Stimulated activated naive CD4-positive, alpha-beta T cell treated with Interleukin-2 at 50 U/mL for 16 hours (primary cell): Measurements from ENCODE around the gene MAEA.
A peak's percentile ranks its signal among the peaks of the same experiment; 100 is the strongest.

Experiments
- DNase-seq: peaks from one replicate; lab custom pipeline; 2025; lab: John Stamatoyannopoulos, UW

MAEA gene

DNA sequence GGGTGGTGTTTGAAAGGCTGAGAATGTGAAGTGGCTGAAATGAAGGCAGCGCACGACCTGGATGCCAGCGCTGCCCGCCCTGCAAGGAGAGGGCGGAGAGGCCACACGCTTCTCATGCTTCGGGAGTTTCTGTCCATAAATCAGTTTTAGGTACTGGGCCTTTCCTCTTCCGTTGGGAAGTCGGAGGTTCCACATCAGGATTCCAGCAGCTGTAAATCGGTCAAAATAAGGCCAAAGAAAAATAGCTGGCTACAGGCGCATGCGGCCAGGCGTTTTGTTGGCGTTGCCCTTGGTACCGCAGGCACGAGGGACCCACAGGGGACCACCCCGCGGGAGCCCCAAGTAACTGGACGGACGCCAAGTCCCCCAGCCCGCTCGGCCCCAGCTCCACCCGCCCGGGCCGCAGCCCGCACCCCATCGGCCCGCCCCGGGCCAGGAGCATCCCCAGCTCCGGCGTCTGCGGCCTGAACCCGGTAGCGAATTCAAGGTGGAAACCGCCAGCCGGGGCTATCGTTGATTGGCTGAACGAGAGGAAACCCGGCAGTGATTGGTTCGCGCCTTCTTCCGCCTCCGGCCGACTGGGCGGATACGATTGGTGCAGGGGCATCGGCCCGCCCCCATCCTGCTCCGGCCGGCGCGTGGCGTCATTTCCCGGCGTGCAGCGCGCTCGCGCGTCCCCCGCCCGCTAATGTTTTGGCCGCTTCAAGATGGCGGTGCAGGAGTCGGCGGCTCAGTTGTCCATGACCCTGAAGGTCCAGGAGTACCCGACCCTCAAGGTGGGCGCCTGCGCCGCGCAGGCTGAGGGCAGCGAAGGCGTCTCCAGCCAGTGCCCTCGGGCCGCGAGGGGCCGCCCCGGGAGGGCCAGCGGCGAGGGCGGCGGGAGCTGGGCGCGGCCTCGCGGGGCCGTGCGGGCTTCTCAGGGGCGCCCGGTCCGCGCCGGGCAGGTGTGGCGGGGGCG is at the start of gene MAEA:
MAEA (plus strand) TSS at position 685 of the 958 bp plus-strand sequence; CDS start at position 708, 23 bp downstream.
- peak; percentile 98 for DNase-seq

DNA sequence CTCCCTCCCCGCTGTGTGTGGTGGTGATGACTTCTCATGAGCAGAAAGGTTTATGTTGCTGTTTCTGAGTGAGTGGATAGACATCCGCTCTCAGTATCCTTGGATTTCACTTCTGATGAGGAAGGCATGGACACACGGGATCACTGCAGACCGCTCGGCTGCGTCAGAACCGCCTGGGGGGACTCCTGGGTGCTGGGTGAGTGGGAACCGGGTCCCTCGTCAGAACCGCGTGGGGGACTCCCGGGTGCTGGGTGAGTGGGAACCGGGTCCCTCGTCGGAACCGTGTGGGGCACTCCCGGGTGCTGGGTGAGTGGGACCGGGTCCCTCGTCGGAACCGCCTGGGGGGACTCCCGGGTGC is 49.8 kb upstream of the MAEA start:
- DNase-seq, result no peak

DNA sequence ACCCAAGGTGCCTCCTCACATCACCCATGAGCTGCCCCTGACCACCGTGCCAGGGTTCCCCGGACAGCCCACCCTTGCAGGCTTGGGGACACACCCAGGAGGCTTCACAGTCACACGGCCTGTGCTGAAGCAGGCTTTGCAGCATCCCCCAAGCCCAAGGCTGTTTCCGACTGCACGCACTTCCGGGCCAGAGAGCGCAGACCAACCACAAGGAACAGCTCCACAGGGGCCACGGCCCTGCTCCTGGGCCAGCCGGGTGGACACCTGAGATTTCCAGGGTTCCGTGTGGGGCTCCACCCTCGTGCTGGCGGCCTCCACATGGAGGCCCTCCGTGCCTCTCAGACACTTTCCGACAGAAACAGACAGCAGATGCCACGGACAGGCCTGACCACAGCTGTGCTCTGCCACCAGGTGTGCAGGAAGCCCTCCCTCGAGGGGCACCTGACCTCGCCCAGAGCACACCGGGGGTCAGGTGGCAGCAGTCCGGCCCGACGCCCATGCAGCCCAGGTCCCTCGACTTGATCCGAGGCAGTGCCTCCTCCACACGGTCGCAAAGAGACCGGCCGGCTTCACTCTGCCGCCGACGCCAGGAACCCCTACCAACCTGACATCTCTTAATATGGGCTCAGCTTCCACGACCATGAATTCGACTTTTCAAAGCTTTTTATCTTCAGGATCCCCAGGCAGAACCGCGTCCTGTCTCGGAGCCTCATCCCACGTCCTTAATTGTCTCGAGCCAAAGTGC is 48.8 kb upstream of the MAEA start:
- no peak for DNase-seq

DNA sequence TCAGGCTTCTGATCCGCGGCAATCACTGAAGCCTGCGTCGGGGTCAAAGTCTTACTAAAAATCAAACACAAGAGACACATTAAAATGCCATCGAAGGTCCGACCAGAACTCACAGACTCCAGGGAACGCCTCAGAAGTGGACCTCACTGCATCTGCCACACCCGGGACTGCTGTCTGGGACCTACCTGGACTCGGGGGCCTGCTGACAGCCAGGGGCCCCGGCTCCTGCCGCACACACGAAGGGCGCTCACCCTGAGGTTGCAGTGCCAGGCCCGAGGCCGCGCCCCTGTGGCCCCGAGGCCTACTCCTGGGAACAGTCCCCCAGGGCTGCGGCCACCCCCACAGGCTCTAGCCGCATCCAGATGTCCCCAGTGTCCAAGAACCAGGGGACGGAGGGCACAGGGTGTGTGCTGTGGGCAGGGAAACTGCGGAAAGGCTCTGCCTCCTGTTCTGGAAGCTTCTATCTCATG is 48.2 kb upstream of the MAEA start:
- no peak for DNase-seq

DNA sequence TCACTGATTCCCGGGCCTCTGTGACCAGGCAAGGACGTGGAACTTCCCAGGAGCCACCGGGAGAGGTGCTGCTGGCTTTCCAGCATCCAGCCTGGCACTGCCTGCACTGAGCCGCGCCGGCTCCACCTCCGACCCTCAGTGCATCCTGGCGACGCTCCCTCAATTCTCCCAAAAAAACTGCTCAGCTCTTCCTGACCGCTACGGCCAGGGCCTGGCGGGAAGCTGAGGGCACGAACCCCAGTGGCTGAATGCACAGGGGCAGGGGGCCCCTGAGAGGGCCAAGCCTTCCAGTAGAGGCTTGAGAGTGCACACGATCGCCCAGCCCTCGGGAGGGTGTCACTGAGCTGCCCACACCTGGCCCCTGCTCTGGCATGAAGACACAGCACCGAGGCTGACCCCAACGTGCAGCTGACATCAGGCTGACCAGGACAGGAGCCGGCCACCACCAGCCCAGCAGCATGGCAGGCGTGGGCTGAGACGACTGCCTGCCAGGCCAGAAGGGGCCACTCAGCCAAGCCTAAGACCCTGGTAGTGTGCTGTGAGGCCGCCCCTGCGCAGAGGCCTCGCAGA is 47.7 kb upstream of the MAEA start:
- no peak for DNase-seq

DNA sequence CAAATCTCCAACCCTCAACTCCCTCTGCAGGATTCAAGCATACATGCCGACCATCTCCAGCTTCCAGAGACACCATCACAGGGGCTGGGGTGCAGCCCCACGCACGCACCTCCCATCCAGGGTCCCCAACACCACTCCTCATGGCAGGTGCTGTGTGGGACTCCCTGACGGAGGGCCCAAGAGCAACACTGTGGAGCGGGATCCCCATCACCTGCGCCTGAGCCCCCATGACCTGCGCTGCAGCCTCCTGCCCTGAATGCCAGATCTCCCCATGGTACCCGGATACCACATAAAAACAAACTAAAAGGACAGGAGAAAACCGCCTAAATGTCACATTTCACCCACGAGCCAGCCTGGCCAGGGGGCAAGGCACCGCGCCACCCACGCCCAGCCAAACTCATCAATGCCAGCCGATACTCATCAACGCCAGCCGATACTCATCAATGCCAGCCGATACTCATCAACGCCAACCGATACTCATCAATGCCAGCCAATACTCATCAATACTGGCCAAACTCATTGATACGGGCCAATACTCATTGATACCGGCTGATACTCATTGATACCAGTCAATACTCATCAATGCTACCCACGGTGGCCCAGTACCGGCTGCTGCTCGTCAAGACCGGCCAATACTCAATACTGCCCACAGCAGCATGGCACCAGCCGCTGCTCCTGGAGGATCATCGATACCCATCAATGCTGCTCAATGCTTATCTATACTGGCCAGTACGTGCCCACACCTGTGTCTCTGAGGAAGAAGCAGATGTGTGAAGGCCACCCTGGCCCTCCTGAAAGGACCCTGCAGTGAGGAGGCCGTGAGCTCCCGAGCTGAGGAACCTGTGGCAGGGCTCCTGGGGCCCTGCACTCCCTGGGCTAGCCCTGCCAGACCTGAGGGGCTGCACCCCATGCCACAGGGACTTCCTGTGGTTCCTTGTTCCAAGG is 46.9 kb upstream of the MAEA start:
- DNase-seq, result no peak

DNA sequence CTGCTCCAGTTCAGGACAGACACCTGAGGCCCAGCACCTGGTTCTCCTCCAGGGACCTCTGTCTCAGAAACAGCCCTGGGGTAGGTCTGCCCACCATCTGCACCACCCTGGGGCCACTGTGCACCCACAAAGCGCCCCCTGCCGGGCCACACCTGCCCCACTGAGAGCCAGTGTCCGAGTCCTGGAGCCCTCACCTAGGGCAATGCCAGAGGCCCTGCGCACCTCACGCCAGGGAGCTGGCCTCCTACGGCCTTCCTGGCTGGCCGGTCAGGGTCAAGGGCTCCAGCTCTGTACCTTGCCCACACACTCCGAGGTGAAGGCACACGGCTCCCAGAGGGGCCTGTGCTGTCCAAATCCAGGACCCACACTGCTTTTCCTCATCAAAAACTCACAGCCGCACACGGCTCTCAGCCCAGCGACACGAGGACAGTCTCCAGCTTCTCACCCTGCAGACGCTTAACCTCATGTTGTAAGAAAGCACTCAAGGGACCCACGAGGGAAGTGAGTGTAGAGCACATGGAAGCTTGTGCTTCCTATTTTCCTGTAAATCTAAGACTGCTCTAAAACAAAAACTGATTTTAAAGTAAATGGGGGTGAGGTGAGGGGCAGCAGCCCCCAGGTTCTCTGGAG is 46.1 kb upstream of the MAEA start:
- no peak for DNase-seq

DNA sequence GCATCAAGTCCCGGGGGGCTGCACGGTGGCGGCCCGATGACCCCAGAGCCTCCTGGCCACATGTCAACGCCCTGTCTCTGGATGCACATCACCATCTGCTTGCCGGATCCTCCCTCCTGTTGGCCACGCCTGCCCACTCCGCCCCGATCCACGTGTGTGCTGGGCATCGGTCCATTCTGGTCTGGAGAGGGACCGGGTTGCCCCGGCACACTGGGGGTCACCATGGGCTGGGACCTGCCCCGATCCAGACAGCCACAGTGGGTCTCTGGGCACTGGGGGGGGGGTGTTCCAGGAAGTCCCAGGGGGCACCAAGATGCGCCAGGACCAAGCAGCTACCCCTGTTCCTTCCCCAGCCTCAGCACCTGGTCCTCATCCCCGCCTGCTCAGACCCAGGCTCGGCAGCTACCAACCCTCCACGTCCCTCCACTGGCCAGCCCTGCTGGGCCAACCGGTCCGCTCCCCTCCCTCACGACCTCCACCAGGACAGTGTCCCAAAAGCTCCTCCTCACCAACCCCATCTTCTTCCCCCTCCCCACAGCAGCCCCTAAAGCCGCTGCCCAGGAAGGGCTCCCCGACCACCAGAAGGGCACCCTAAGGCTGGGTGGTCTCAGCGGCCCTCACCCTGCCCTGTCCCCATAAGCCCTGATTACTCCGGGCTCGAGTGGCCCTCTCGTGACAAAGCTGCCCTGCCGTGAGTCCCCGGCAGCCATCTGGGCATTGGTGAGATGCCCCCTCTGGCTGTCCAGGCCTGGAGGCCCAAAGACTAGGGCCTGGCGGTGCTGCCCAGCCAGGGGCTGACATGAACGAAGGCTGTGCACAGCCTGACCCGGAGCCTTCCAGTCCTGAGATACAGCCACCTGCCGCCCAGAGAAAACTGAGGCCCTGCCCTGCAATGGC is 45.4 kb upstream of the MAEA start:
- DNase-seq, result no peak

DNA sequence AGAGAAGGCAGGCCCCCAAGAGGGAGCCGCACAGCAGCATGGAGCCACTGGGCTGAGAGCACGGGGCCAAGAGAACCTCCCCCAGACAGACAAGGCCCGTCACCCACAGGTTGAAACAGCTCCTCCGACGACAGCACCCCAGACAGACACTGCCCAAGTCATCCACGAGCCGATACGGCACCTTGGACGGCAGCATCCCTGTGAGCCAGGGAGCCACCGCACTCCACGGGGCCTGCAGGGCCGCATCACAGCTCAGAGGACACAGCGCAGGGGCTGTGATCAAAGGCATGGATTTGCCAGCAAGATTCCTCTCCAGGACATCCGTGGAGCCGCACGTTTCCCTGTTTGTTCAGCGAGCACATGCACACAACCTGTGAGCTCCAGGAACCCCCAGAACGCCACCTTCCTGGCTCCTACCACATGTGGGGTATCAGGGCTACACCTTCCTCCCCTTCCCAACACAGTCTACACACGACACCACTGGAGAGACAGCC is 44.7 kb upstream of the MAEA start:
- DNase-seq, result no peak

DNA sequence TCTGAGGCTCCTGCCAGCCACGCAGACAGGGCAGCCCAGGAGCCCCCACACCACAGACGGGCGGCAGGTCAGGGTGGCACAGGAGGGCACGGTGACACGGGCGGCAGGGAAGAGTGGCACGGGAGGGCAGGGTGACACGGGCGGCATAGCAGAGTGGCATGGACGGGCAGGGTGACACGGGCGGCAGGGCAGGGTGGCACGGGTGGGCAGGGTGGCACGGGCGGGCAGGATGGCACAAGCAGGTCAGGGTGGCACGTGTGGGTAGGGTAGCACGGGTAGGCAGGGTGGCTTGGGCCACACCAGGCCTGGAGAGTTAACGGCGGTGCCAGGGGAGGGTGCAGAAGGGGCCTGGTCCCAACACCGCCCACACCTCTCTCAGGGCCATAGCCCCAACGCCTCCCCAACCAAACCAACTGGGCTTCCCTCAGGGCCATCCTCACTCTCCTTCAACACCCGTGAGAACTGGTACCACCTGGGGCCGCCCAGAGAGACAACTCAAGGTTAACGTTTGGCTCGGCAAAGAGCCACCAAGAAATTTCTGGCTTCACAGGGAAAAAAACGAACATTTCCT is 44.1 kb upstream of the MAEA start:
- DNase-seq, result no peak

DNA sequence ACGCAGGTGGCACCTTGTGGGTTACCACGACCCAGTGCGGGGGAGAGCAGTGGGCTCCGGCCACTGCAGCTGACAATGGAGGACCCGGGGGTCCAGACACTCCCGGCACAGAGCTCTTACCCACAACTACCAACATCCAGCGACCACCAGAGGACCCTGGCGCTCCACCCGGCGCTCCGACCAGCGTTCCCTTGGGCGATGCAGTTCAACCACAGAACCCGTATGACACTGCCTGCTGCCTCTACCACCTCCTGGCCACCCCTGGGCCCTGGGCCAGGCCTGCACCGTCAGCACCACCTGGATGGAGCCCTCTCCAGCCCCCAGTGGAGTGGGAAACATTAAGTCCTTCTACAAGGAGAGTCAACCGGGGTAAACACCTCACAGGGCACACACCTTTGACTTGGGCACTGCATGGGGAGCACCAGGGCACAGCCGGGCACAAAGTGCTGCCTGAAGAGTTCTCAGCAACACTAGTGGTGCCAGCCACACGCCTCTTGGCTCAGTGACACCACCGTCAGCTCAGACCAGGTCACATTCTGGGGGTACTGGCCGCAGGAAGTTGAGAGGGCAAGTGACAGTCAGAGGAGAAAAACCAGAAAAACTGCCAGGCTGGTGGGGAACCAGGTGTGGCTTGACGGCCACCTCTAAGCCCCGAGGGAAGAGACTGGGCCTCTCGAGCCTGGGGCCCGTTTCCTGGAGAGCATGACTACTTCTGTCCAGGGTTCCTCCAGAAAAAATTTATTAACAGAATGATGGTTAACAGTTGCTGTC is 43.4 kb upstream of the MAEA start:
- no peak for DNase-seq

DNA sequence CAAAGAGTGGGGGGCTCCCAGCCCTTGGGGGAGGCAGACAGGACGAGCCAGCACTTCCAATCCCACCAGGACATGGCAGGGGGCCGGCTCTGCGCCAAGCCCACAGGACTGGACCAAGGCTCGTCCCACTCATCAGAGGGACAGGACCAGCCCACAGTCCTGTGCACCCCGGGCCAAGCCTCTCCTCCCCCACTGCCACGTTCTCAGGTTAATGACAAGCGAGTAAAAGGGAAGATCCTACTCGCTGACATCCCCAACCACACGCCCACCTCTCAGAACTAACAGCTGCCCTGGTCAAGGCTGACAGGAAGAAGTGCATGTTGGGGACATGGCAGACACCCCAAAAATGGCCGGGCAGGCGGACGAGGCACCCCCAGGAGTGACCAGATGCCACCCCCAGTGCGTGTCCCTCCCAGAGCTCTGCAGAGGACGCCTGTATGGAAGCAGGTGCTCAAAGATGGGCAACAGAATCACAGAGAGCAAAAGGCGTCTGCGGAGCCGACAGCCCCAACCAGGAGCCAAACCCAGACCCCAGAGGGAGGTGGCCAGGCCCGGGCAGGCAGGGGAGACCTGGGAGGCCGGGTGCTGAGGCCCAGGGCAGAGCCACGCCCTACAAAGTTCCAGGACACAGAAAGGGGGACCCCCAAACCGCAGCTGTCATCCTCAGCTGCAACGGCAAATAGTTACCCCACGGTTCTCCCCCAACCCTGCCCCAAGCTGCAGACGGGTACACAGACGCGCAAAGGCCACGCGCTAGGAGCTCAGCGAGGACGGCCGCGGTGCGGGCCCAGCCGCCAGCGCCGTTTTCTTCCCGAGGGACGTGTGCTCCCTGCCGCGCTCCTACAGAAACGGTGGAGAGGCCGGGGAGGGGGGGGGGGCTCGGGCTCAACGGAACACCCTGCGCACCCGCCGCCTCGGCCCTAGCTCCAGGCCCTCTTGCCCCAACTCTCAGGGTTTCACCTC is 42.5 kb upstream of the MAEA start:
- DNase-seq, result no peak

DNA sequence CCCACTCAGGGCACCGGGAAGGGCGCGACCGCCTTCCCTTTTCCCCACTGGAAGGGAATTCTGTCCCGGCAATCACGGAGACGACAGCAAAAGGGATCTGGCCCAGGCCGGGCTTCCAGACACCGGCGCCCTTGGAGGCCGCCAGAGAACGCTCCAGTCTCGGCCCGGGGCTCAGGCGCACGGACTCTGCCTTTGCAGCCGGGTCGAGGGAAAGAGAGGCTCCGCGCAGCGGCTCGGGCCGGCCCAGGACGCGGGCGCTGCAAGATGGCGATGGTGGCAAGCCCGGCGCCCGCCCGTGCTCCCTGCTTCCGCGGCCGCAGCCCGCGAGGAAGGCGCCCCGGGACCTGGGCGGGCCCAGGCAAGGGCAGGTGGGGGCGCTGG is 41.8 kb upstream of the MAEA start:
- DNase-seq, result no peak

DNA sequence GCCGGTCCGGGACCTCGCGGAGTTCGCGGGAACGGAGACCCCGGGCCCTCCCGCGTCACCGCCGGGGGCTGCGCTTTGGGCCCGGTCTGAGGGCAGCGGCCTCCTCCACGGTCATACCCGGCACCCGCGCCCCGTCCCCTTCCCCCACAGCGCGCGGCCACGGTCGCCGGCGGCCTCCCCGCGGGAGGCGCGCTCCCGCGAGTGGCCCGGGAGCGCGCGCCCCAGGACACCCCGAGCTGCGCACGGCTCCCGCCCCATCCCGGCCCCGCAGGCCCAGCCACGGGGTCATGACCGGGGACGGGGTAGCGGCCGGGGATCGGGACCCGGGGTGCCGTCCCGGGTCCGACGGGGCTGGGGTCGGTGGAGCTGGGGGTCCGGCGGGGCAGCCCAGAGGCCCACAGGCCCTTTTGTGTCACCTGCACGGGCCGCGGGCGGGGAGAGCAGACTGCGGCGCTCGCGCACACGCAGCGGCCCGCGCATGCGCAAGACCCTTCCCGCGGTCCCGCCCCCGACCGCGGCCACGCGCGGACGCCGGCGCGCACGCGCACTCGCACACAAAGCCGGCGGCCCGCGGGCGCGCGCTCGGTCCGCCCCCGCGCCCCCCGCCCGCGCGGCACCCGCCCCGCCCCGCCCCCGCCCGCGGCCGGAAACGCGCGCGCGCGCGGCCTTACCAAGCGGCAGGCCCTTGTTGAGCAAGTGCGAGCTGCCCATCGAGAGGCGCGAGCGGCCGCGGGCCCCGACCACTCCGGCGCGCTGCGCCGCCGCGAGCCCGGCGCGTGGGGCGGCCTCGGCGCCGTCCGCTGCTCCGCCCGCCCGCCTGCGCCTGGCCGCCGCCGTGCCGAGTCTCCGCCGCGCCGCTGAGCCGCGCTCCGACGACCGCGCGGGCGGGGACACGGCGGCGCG is 41.2 kb upstream of the MAEA start, which contains the start of gene CTBP1:
CTBP1 (minus strand) TSS at position 886 of the 903 bp plus-strand sequence. CDS start 7,799 bp downstream, outside the sequence.
- peak; percentile 75 for DNase-seq

DNA sequence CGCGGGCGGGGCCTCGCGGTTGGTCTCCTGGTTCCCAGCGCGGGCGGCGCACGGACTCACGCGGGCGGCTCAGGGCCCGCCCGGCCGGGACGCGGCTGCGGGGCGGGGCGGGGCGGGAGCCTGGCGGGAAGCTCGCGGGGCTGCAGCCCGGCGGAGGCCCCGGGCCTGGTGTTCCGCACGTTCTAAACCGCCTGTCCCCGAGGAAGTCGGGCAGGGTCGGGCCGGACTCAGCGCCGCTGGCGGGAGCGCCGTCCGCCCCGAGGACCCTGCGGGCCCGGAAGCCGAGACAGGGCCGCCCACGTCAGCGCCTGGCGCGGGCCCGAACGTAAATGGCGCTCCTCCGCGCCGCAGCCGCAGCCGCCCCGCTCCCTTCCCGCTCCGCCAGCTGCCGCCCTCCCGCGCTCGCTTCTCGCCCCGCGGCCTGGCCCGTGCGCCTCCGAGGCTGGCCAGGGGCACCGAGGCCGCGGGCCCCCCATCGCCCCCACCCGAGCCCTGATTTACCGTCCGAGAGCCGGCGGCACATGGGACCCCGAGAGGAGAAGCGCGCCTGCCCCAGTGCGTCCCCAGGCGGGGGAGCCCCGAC is 40.5 kb upstream of the MAEA start:
- DNase-seq, result peak; percentile 79
